H1 (cell line): ENCODE results near the gene SLX9. TPM values are rescaled to one million over a fixed set of nuclear protein-coding genes. Genes with fewer than 3 reads are reported as not detected.
A peak's percentile ranks its signal among the peaks of the same experiment; 100 is the strongest.

Source experiments
- CTCF ChIA-PET: fragments of 300-600 bp; sonication (Branson Sonifier 250); formaldehyde crosslinking; loops from one replicate; lab custom pipeline; 2021; ENCODE audit not compliant: partially characterized antibody; lab: Charles Lee
- POLR2A ChIA-PET: fragments of 300-600 bp; sonication (Branson Sonifier 250); formaldehyde crosslinking; loops from one replicate; lab custom pipeline; 2021; ENCODE audit warnings: inconsistent platforms; ENCODE audit not compliant: partially characterized antibody; lab: Charles Lee
- DNase-seq, 2 experiments: peaks; one replicate each; pipeline versions ENCODE4 v3.0.0 to v3.0.0-alpha.2; 2010 to 2022; ENCODE audit warnings: low spot score in 2 of 2, low read depth in 1 of 2, mixed read lengths in 1 of 2
- FAIRE-seq: peaks from 2 replicates; lab custom pipeline; 2011; peaks lifted over from hg19 to GRCh38; lab: Jason Lieb, UNC
- H2AFZ ChIP-seq: 2 replicates; pipeline ENCODE4 v1.8.1; 2012; ENCODE audit warnings: low read length, inconsistent platforms
- H2AK5ac ChIP-seq: 2 replicates; pipeline ENCODE4 v1.6.1; 2013; ENCODE audit warnings: low read depth, low read length
- H2BK120ac ChIP-seq: replicated peaks from 2 replicates; pipeline ENCODE3; 2013; ENCODE audit warnings: low read depth, low read length, inconsistent platforms
- H2BK12ac ChIP-seq: 2 replicates; pipeline ENCODE4 v1.6.1; 2013; ENCODE audit warnings: low read depth, low read length
- H2BK15ac ChIP-seq: 2 replicates; pipeline ENCODE4 v1.6.1; 2013; ENCODE audit warnings: low read length
- H2BK20ac ChIP-seq: 2 replicates; pipeline ENCODE4 v1.6.1; 2013; ENCODE audit warnings: low read length
- H2BK5ac ChIP-seq: 2 replicates; pipeline ENCODE4 v1.6.1; 2013; ENCODE audit warnings: low read depth, low read length
- H3K14ac ChIP-seq: 2 replicates; pipeline ENCODE4 v1.6.1; 2013; ENCODE audit warnings: inconsistent platforms; ENCODE audit not compliant: insufficient read length
- H3K18ac ChIP-seq: 2 replicates; pipeline ENCODE4 v1.6.1; 2013; ENCODE audit warnings: low read length; ENCODE audit errors: extremely low read depth
- H3K23ac ChIP-seq: 2 replicates; pipeline ENCODE4 v1.6.1; 2013; ENCODE audit warnings: inconsistent platforms; ENCODE audit not compliant: insufficient read length
- H3K23me2 ChIP-seq: 2 replicates; pipeline ENCODE4 v1.6.1; 2013; ENCODE audit warnings: low read depth, low read length
- H3K27ac ChIP-seq: 2 replicates; pipeline ENCODE4 v1.6.1; 2011; ENCODE audit warnings: low read depth, low read length, inconsistent platforms
- H3K27me3 ChIP-seq, 4 experiments: replicated peaks in 1 of 4; 1 replicate in 1 of 4; 2 replicates in 3 of 4; pipeline versions ENCODE4 v1.6.1 to v1.8.1; 2011 to 2013; ENCODE audit warnings: low read length in 3 of 4, mild to moderate bottlenecking in 3 of 4, inconsistent platforms in 2 of 4, mixed read lengths in 2 of 4, moderate library complexity in 1 of 4; ENCODE audit not compliant: control insufficient read depth in 3 of 4, insufficient read depth in 3 of 4; ENCODE audit errors: extremely low read depth in 1 of 4
- H3K36me3 ChIP-seq, 4 experiments: 2 replicates each; pipeline versions ENCODE4 v1.6.1 to v1.8.1; 2011 to 2013; ENCODE audit warnings: mild to moderate bottlenecking in 4 of 4, low read length in 3 of 4, moderate library complexity in 2 of 4, control low read depth in 1 of 4, inconsistent platforms in 1 of 4; ENCODE audit not compliant: insufficient read depth in 4 of 4, control insufficient read depth in 2 of 4
- H3K4ac ChIP-seq: replicated peaks from 2 replicates; pipeline ENCODE3; 2013; ENCODE audit warnings: low read length, low read depth, mixed read lengths, inconsistent platforms; ENCODE audit not compliant: insufficient read length
- H3K4me1 ChIP-seq, 4 experiments: replicated peaks in 1 of 4; 1 replicate in 1 of 4; 2 replicates in 3 of 4; pipeline versions ENCODE4 v1.6.1 to v1.8.1; 2011 to 2013; ENCODE audit warnings: low read length in 3 of 4, inconsistent platforms in 2 of 4, mixed read lengths in 1 of 4; ENCODE audit not compliant: insufficient read depth in 4 of 4, control insufficient read depth in 3 of 4
- H3K4me2 ChIP-seq, 2 experiments: 2 replicates each; pipeline versions ENCODE4 v1.6.1 to v1.8.1; 2011 to 2013; ENCODE audit warnings: low read depth in 2 of 2, low read length in 2 of 2, control low read depth in 1 of 2, inconsistent platforms in 1 of 2, mild to moderate bottlenecking in 1 of 2; ENCODE audit not compliant: insufficient read depth in 1 of 2
- H3K4me3 ChIP-seq, 4 experiments: fragments of 200-600, 300-600 bp in 1 of 4; sonication (generic), shearing (Covaris generic), sonication (Bioruptor Twin) in 1 of 4; 2 replicates each; pipeline versions ENCODE4 v1.5.1 to v1.8.1; 2011 to 2016; ENCODE audit warnings: low read length in 4 of 4, low read depth in 3 of 4, control low read depth in 2 of 4, inconsistent platforms in 2 of 4, mild to moderate bottlenecking in 2 of 4, mixed read lengths in 1 of 4, moderate library complexity in 1 of 4; ENCODE audit not compliant: insufficient read depth in 2 of 4; ENCODE audit errors: extremely low read depth in 1 of 4
- H3K56ac ChIP-seq: replicated peaks from 2 replicates; pipeline ENCODE3; 2013; ENCODE audit warnings: low read depth, mild to moderate bottlenecking, mixed read lengths, low read length, inconsistent platforms; ENCODE audit not compliant: insufficient read length
- H3K79me1 ChIP-seq: 2 replicates; pipeline ENCODE4 v1.6.1; 2013; ENCODE audit warnings: low read depth, low read length, control low read depth
- H3K79me2 ChIP-seq, 2 experiments: 2 replicates each; pipeline versions ENCODE4 v1.6.1 to v1.8.1; 2012 to 2013; ENCODE audit warnings: low read length in 2 of 2, mild to moderate bottlenecking in 2 of 2, inconsistent platforms in 1 of 2; ENCODE audit not compliant: insufficient read depth in 2 of 2, control insufficient read depth in 1 of 2
- H3K9ac ChIP-seq, 4 experiments: replicated peaks in 1 of 4; 1 replicate in 1 of 4; 2 replicates in 3 of 4; pipeline versions ENCODE4 v1.6.1 to v1.8.1; 2011 to 2013; ENCODE audit warnings: low read depth in 3 of 4, low read length in 3 of 4, control low read depth in 2 of 4, mild to moderate bottlenecking in 2 of 4, moderate library complexity in 2 of 4, inconsistent platforms in 1 of 4; ENCODE audit errors: extremely low read depth in 1 of 4
- H3K9me3 ChIP-seq, 2 experiments: 2 replicates each; pipeline versions ENCODE4 v1.6.1 to v1.8.1; 2012 to 2013; ENCODE audit warnings: mild to moderate bottlenecking in 2 of 2, moderate library complexity in 2 of 2, control low read depth in 1 of 2, inconsistent platforms in 1 of 2, low read depth in 1 of 2, low read length in 1 of 2, mixed read lengths in 1 of 2; ENCODE audit not compliant: insufficient read depth in 2 of 2
- H4K20me1 ChIP-seq, 2 experiments: replicated peaks in 1 of 2; 2 replicates each; pipeline versions ENCODE3 to v1.8.1; 2011 to 2013; ENCODE audit warnings: inconsistent platforms in 2 of 2, low read length in 2 of 2, mild to moderate bottlenecking in 1 of 2; ENCODE audit not compliant: insufficient read depth in 2 of 2, control insufficient read depth in 1 of 2
- H4K5ac ChIP-seq: 2 replicates; pipeline ENCODE4 v1.6.1; 2013; ENCODE audit warnings: low read length, low read depth, mixed read lengths, inconsistent platforms; ENCODE audit not compliant: insufficient read length
- H4K8ac ChIP-seq: 2 replicates; pipeline ENCODE4 v1.8.0; 2013; ENCODE audit warnings: mild to moderate bottlenecking, moderate library complexity, low read length, inconsistent platforms; ENCODE audit not compliant: insufficient read depth; ENCODE audit errors: extremely low read depth
- H4K91ac ChIP-seq: replicated peaks from 2 replicates; pipeline ENCODE3; 2013; ENCODE audit warnings: low read length, mixed read lengths, inconsistent platforms; ENCODE audit not compliant: insufficient read length
- HDAC6 ChIP-seq: IDR thresholded peaks from one replicate; pipeline ENCODE4 v1.7.1; 2012; ENCODE audit warnings: low read depth, mild to moderate bottlenecking, inconsistent platforms, low read length, moderate library complexity
- SAP30 ChIP-seq: fragments of 300-600 bp; sonication (generic); IDR thresholded peaks from 2 replicates; pipeline ENCODE4 v1.7.1; 2012; ENCODE audit warnings: low read length, moderate library complexity, mild to moderate bottlenecking, inconsistent platforms; ENCODE audit not compliant: insufficient read depth, insufficient replicate concordance
- SP4 ChIP-seq: IDR thresholded peaks from 2 replicates; pipeline ENCODE4 v1.6.1; 2012; ENCODE audit warnings: low read length, inconsistent platforms
- SUZ12 ChIP-seq: fragments of 200-600 bp; sonication (generic); IDR thresholded peaks from 2 replicates; pipeline ENCODE4 v1.6.1; 2012; ENCODE audit warnings: mild to moderate bottlenecking, inconsistent platforms, low read length, moderate library complexity, mixed read lengths
- TAF7 ChIP-seq: optimal IDR thresholded peaks from 2 replicates; pipeline ENCODE3; 2011; ENCODE audit warnings: low read depth, mild to moderate bottlenecking, inconsistent platforms, low read length, moderate library complexity, borderline replicate concordance
- ZNF274 ChIP-seq: IDR thresholded peaks from 2 replicates; pipeline ENCODE4 v1.7.0; 2012; ENCODE audit warnings: low read length, borderline replicate concordance; ENCODE audit errors: extremely low read depth
- WGBS, 2 experiments: shearing (Covaris generic) in 1 of 2; methylation state at CpG; one replicate each; pipeline versions ENCODE4 v1.1.6 to v1.1.7; 2013 to 2015; ENCODE audit warnings: low lambda C conversion rate in 2 of 2, mixed read lengths in 2 of 2, inconsistent platforms in 1 of 2, low coverage in 1 of 2, missing lambda C conversion rate in 1 of 2; ENCODE audit not compliant: insufficient replicate concordance in 2 of 2, insufficient coverage in 1 of 2, insufficient read length in 1 of 2; ENCODE audit errors: extremely low coverage in 1 of 2, missing lambda C conversion rate in 1 of 2; 5-methylcytosine and 5-hydroxymethylcytosine counted together
- polyA plus RNA-seq, 7 experiments: library from polyadenylated mRNA; depleted of rRNA in 3 of 7; stranded (reverse) in 5 of 7; unstranded in 2 of 7; fragments of >200 nt in 5 of 7; fragments of 200-250 nt in 2 of 7; gene quantifications; 1 replicate in 5 of 7; 2 replicates in 1 of 7; 4 replicates in 1 of 7; pipeline versions ENCODE4 v1.2.1 to v1.2.3, GENCODE V29; 2011 to 2013; ENCODE audit warnings: missing spikeins in 2 of 7, mixed read lengths in 2 of 7
- total RNA-seq: library from RNA; stranded (reverse); fragmentation: NEBNext Ultra II Directional; extraction: Animal tissue kit (Norgen Biotek cat#: 25700); gene quantifications from 2 replicates; pipeline ENCODE4 v1.2.1, GENCODE V29; 2021

The SLX9 gene
- total and polyA plus RNA-seq, 2 of the 8 experiments (the other 6 are each of a cell fraction or from before 2014, with no cell fraction given): 17.7 to 57.3 TPM

GRCh38 chr21:44896561-44897286 is 43.1 kb upstream of the SLX9 start:
- ChIA-PET POLR2A (interaction anchor here (1.7 kb wide), 1 partner anchor 95 kb away, joined by 5 read pairs; the partner anchor contains the start of gene UBE2G2), CTCF (interaction anchor here (0.6 to 2.6 kb wide), 8 partner anchors 14 to 53 kb away, joined by 3 to 10 read pairs (median 5); partner anchors contain the start of gene PTTG1IP)
- H2BK120ac ChIP-seq: no peak overlapping the region
- no peak overlapping the region for H3K4me3 ChIP-seq
- H3K36me3 ChIP-seq: no peaks in the 10 kb centered on the region; a peak in 1 of 8 replicates
- H2AFZ ChIP-seq: no peak overlapping the region; the same call in 1 of the 2 replicates
- H3K9me3 ChIP-seq: no peaks in the 10 kb centered on the region
- H4K5ac ChIP-seq: no peak overlapping the region
- DNase-seq (no peak), FAIRE-seq (no peak)
- no peak overlapping the region for H2BK20ac ChIP-seq
- no peaks in the 10 kb centered on the region for H3K79me1 ChIP-seq
- H2BK5ac ChIP-seq: peak overlapping the region; percentile 56; the same call in 1 of the 2 replicates
- H3K4me1 ChIP-seq: peaks cover 0 to 4% (median 2%) of the 10 kb centered on the region in 4 experiments; a peak in 2 of 7 replicates
- H3K23ac ChIP-seq: no peak overlapping the region
- no peak overlapping the region for H3K4ac ChIP-seq
- H3K4me2 ChIP-seq: no peak overlapping the region
- H3K18ac ChIP-seq: no peak overlapping the region
- no peak overlapping the region for H2AK5ac ChIP-seq
- 94% methylated on average over 15 of the region's 25 CpGs; no CpG with 5 or more reads in 1 of the 2 experiments for WGBS, 2 experiments
- no peak for TF ChIP-seq TAF7
- no peak for TF ChIP-seq SAP30
- TF ChIP-seq SUZ12: no peak
- TF ChIP-seq SP4: no peak
- no peak for TF ChIP-seq ZNF274
- TF ChIP-seq HDAC6: no peak
- H2BK12ac ChIP-seq: peak overlapping the region; percentile 50; the same call in 1 of the 2 replicates
- no peak overlapping the region for H3K56ac ChIP-seq
- no peak overlapping the region for H4K8ac ChIP-seq
- no peaks in the 10 kb centered on the region for H3K23me2 ChIP-seq
- no peaks in the 10 kb centered on the region; a peak in 1 of 7 replicates for H3K27me3 ChIP-seq
- H3K9ac ChIP-seq: no peak overlapping the region
- H2BK15ac ChIP-seq: peak overlapping the region; percentile 61; the same call in 1 of the 2 replicates
- no peaks in the 10 kb centered on the region for H3K79me2 ChIP-seq
- peak overlapping the region; percentile 93 for H4K91ac ChIP-seq
- no peak overlapping the region for H3K14ac ChIP-seq
- H3K27ac ChIP-seq: no peak overlapping the region
- H4K20me1 ChIP-seq: peaks cover 0 to 2% of the 10 kb centered on the region in 2 experiments
